Erythroblast (primary cell): ENCODE measurements around the gene CUBN.

Source experiments
- GATA1 ChIP-seq: IDR thresholded peaks from 2 replicates; pipeline ENCODE4 v1.6.1; 2011; ENCODE audit warnings: low read depth, mild to moderate bottlenecking, control low read depth, low read length, moderate library complexity
- POLR2A ChIP-seq: IDR thresholded peaks from 2 replicates; pipeline ENCODE4 v1.6.1; 2011; ENCODE audit warnings: mild to moderate bottlenecking, low read length

DNA sequence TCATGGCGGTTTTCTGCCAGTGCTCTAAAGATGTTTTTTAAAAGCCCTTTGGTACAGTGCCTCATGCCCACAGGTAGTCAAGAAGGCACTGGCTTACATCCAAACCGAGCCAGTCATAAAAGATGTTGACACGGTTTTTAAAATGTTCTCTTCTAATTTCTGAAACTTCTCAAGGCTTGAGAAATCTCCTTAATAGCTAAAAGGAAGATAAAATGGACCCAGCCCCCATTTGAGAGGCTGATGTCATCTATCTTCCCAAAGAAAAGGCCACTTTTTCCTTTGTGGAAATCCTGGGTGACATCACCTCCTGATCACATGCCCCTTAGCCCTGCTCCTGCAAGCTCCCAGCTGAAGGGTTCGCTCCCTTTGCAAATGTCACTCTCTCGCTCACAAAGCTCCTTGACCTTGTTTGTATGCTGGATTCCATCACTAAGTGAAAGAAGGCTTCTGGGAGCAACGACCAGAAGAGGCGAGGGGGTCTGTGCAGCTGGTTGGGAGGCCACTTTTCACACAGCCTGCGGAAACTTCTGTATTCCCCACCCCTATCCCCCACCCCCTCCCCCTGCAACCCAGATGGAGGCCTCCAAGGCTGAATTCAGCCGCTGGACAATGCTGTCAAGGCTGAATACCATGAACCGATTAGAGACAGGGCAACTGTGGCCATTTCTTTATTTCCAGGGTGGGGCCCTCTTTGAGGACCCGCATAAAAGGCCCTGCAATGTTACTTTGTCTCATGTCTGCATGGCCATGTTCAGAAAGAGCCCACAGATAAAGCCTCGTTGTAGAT, 122.8 kb downstream of the CUBN start:
- TF ChIP-seq POLR2A (no peak), GATA1 (no peak)
